GM18951 (cell line): Measurements from ENCODE around the gene KRTAP13-2.

Source experiments
- POLR2A ChIP-seq: IDR thresholded peaks from 4 replicates; pipeline ENCODE4 v1.6.1; 2011; ENCODE audit warnings: mild to moderate bottlenecking; ENCODE audit not compliant: insufficient read length, insufficient read depth; ENCODE audit errors: extremely low read depth
- in situ Hi-C: fragments of 300-500 bp; cut with MboI; formaldehyde crosslinking; loops from one replicate; pipeline ENCODE4 v1.12.0; 2022; ENCODE audit warnings: low sequenced_read_pairs, mixed read lengths, inconsistent platforms; ENCODE audit not compliant: unreplicated experiment

The KRTAP13-2 gene

GRCh38 chr21:30338717-30339116 lies 33.4 kb downstream of the KRTAP13-2 start:
- in situ Hi-C loops, result no loop called here
- no peak for TF ChIP-seq POLR2A

GRCh38 chr21:30337772-30338171 lies 34.3 kb downstream of the KRTAP13-2 start:
- no peak for TF ChIP-seq POLR2A
- in situ Hi-C loops, result no loop called here

- in situ Hi-C loops, result no loop called here
- TF ChIP-seq POLR2A, result no peak
Observed at GRCh38 chr21:30337276-30337744, 34.8 kb downstream of the KRTAP13-2 start, which contains the start of gene KRTAP27-1. KRTAP27-1 (minus strand) TSS chr21:30337694; CDS start chr21:30337668, 26 bp downstream.

GRCh38 chr21:30336596-30336995 lies 35.5 kb downstream of the KRTAP13-2 start:
- in situ Hi-C loops, result no loop called here

GRCh38 chr21:30333736-30334135 lies 38.3 kb downstream of the KRTAP13-2 start:
- TF ChIP-seq POLR2A, result no peak
- in situ Hi-C loops, result no loop called here

More at GRCh38 chr21:30336596-30336995, 35.5 kb downstream of the KRTAP13-2 start:
- TF ChIP-seq POLR2A, result no peak

- in situ Hi-C loops, result no loop called here
- TF ChIP-seq POLR2A, result no peak
Observed at GRCh38 chr21:30332681-30333080, 39.4 kb downstream of the KRTAP13-2 start.

GRCh38 chr21:30329203-30329875 lies 42.7 kb downstream of the KRTAP13-2 start:
- in situ Hi-C loops, result no loop called here

GRCh38 chr21:30326390-30326789 lies 45.7 kb downstream of the KRTAP13-2 start:
- in situ Hi-C loops, result no loop called here
- no peak for TF ChIP-seq POLR2A

More at GRCh38 chr21:30329203-30329875, 42.7 kb downstream of the KRTAP13-2 start:
- TF ChIP-seq POLR2A, result no peak
